ENCODE results near the gene MOB1A. TPM values are rescaled to one million over a fixed set of nuclear protein-coding genes. Genes with fewer than 3 reads are reported as not detected.

The MOB1A gene
- total RNA-seq, 1 experiment from 2014 or later: 95.1 TPM

- DNase-seq: peak; percentile 99
- H3K4ac ChIP-seq (ENCODE audit: low read depth, low read length): peak within 1 kb of the TSS; percentile 95; the same call in 1 of the 2 replicates
- no peaks in the 10 kb centered on the region for H3K79me1 ChIP-seq (ENCODE audit: insufficient read depth, low read depth, low read length, poor library complexity, severe bottlenecking)
- Mint-ChIP-seq H3K27me3 (ENCODE audit: low read depth) (peaks cover 6% of the 10 kb centered on the region), H3K4me1 (peaks cover 22 to 31% of the 10 kb centered on the region in 2 experiments), H3K4me3 (peak within 1 kb of the TSS; percentile 97 to 100), H3K27ac (peak within 1 kb of the TSS; percentile 100), H3K36me3 (ENCODE audit: insufficient read depth in 1 of 3, low read depth in 3 of 3) (peaks cover 26 to 40% (median 38%) of the 10 kb centered on the region in 3 experiments), H3K9me3 (peaks cover 2 to 3% of the 10 kb centered on the region in 2 experiments; a peak in 4 of 5 replicates)
- H3K79me2 ChIP-seq (ENCODE audit: insufficient read depth, low read length): peaks cover 40% of the 10 kb centered on the region
- H4K8ac ChIP-seq (replicated peaks; ENCODE audit: insufficient read length, low read depth, low read length): no peak within 1 kb of the TSS
- H2AK5ac ChIP-seq (ENCODE audit: insufficient read length, low read length): no peak within 1 kb of the TSS
- H3K9me3 ChIP-seq (ENCODE audit: control insufficient read depth, low read depth, low read length): no peaks in the 10 kb centered on the region
- peak within 1 kb of the TSS; percentile 53 for H2BK12ac ChIP-seq (ENCODE audit: insufficient read length, low read depth, low read length)
- peak within 1 kb of the TSS; percentile 97 for H3K9ac ChIP-seq (ENCODE audit: extremely low read depth, insufficient read length, low read length)
- peak; percentile 88 for TF ChIP-seq CTCF (conservative IDR thresholded peaks at IDR 0.05)
- H3T11ph ChIP-seq (ENCODE audit: low read length): peak within 1 kb of the TSS; percentile 59
- no peak within 1 kb of the TSS for H3K56ac ChIP-seq (ENCODE audit: insufficient read length, low read depth, low read length)
- peak within 1 kb of the TSS; percentile 43 for H2BK5ac ChIP-seq (ENCODE audit: insufficient read length, low read length)
- H3K4me1 ChIP-seq (ENCODE audit: insufficient read depth, low read length): no peaks in the 10 kb centered on the region
- H4K91ac ChIP-seq (ENCODE audit: insufficient read length, low read depth, low read length): peak within 1 kb of the TSS; percentile 99
- H3K23ac ChIP-seq (ENCODE audit: insufficient read length, low read depth, low read length): no peak within 1 kb of the TSS
- H4K20me1 ChIP-seq (ENCODE audit: control insufficient read depth, insufficient read depth, insufficient read length): no peaks in the 10 kb centered on the region
- WGBS (ENCODE audit: extremely low coverage, insufficient read length, low lambda C conversion rate): no CpG with 5 or more reads among the region's 96 CpGs
- H3K27me3 ChIP-seq (ENCODE audit: insufficient read depth, low read length): no peaks in the 10 kb centered on the region
- H2BK15ac ChIP-seq (ENCODE audit: low read depth, low read length): no peak within 1 kb of the TSS
- no peak within 1 kb of the TSS for H2AFZ ChIP-seq (ENCODE audit: low read length)
- peak within 1 kb of the TSS; percentile 94 for H3K4me2 ChIP-seq (ENCODE audit: insufficient read depth, insufficient read length, low read length)
- no peak within 1 kb of the TSS for H2BK20ac ChIP-seq (ENCODE audit: low read depth, low read length, poor library complexity, severe bottlenecking)
- H3K14ac ChIP-seq (ENCODE audit: insufficient read depth, low read length): peak within 1 kb of the TSS; percentile 99
- peak within 1 kb of the TSS; percentile 81 for H4K5ac ChIP-seq (ENCODE audit: insufficient read length, low read depth, low read length)
- H2BK120ac ChIP-seq (ENCODE audit: low read depth, low read length, poor library complexity, severe bottlenecking): peak within 1 kb of the TSS; percentile 87
- H3K27ac ChIP-seq (ENCODE audit: insufficient read length, low read depth, low read length): peak within 1 kb of the TSS; percentile 58
- peaks cover 5% of the 10 kb centered on the region for H3K23me2 ChIP-seq (ENCODE audit: insufficient read length, low read depth, low read length, poor library complexity, severe bottlenecking)
- peak within 1 kb of the TSS; percentile 98 for H3K18ac ChIP-seq (ENCODE audit: insufficient read length, low read depth, low read length)
Measured at GRCh38 chr2:74198461-74199274, 20.0 kb upstream of the MOB1A start, which contains the start of gene MTHFD2. TSS of gene MTHFD2 (plus strand) at chr2:74198615. CDS start at chr2:74198642, 27 bp downstream.

All from H9 (cell line).